22Rv1 (cell line): Measurements from ENCODE around the gene TMEM183A.

Experiments used
- H3K27ac ChIP-seq: fragments of 450-650 bp; 2 replicates; pipeline ENCODE4 v1.5.1; 2017
- ZFX ChIP-seq: fragments of 450-650 bp; IDR thresholded peaks from 2 replicates; pipeline ENCODE4 v1.6.1; 2017; ENCODE audit warnings: antibody characterized with exemption, borderline replicate concordance
- TF ChIP-seq, protein P1 (sequence below): fragments of 450-650 bp; IDR thresholded peaks from 2 replicates; pipeline ENCODE4 v1.5.1; 2017; ENCODE audit warnings: mild to moderate bottlenecking

TMEM183A gene

DNA sequence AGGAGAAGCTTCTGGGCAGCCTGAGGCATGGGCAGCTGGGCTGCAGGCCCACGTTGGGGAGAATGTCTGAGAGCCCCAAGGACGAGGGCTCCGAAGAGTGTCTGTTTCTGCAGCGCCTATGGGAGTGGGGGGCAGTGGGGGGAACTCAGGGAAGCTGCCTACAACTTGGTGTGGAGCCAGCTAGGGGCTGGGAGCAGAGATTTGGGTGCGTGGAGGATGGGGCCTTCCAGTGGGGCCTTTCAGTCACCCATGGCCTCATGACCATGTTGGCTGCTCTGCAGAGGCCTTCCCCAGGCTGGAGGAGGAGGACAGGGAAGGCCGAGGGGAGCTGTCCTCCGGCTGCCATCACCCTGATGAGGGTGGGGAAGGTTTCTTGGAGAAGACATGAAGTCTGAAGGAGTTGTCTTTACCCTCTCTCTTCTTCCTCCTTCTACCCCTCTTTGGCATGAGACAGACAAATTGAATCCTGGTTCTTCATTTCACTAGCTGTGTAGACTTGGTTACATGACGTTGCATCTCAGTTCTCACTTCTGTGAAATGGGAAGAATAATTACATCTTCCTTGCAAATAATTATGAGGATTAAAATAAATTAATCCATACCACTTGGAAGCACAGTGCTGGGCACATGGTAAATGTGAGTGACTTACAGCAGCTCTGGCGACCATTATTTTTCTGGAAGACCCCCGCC, 27.4 kb downstream of the TMEM183A start:
- H3K27ac ChIP-seq: no peak overlapping the region
- TF ChIP-seq, protein P1, sequence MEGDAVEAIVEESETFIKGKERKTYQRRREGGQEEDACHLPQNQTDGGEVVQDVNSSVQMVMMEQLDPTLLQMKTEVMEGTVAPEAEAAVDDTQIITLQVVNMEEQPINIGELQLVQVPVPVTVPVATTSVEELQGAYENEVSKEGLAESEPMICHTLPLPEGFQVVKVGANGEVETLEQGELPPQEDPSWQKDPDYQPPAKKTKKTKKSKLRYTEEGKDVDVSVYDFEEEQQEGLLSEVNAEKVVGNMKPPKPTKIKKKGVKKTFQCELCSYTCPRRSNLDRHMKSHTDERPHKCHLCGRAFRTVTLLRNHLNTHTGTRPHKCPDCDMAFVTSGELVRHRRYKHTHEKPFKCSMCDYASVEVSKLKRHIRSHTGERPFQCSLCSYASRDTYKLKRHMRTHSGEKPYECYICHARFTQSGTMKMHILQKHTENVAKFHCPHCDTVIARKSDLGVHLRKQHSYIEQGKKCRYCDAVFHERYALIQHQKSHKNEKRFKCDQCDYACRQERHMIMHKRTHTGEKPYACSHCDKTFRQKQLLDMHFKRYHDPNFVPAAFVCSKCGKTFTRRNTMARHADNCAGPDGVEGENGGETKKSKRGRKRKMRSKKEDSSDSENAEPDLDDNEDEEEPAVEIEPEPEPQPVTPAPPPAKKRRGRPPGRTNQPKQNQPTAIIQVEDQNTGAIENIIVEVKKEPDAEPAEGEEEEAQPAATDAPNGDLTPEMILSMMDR: no peak
- no peak for TF ChIP-seq ZFX

DNA sequence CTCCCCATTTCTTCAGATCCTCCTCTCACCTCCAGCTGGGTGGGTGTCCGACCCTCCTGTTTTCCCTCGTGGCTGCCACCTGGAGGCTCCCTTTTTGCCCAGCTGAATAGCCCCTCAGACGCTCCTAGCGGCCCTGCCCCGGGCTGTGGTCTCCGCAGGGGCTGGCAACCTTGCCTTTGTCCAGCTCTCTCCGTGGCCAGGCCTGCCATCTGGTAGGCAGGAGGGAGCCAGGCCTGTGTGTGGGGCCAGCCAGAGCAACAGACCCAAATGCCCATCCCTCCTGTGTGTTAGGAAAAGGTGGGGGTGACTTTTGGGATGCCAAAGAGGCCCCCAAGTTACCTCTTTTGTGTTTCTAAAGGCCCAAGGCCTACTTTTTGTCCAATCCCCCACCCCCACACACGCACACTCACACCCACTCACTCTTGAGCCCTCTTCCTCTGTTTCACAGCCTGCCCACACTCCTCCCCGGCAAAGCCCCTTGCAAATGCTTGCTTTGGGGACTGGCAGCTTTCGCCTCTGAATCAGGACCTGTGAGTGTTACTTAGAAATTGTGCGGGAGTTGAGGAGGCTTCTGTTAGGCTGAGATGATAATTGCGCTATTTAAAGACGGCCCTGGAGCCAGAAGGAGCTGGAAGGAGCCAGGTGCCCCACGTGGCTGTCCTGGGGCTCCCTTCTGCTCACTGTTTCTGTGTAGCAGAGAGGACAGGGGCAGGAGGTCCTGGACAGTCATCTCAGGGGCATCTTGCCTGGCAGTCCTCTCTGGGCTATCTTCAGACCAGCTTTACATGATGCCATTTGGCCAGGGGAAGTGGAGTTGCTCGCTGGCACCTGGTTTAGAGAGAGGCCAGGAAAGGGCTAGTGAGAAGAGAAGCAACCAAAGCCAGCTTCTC, 28.2 kb downstream of the TMEM183A start:
- no peak for TF ChIP-seq ZFX
- TF ChIP-seq, protein P1: no peak
- no peak overlapping the region for H3K27ac ChIP-seq

DNA sequence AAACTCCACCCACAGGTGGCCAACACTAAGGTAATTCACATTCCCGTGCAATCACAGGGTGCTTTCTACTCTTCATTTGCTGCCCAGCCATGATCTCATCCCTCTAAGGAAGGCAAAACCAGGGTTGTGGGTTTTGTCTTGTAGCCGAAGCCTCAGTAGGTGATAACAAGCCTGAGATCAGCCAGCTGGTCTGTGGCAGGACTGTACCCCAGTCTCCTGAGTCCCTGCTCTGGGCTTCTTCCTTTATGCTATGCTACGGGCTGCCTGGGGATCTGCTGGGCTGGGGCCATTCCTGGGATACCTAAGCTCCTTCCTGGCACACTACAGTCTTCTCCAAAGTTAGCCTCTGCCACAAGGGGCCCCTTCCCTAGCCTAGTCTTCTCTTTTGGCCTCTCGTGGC, 29.0 kb downstream of the TMEM183A start:
- H3K27ac ChIP-seq: no peak overlapping the region
- no peak for TF ChIP-seq ZFX
- TF ChIP-seq, protein P1: no peak

DNA sequence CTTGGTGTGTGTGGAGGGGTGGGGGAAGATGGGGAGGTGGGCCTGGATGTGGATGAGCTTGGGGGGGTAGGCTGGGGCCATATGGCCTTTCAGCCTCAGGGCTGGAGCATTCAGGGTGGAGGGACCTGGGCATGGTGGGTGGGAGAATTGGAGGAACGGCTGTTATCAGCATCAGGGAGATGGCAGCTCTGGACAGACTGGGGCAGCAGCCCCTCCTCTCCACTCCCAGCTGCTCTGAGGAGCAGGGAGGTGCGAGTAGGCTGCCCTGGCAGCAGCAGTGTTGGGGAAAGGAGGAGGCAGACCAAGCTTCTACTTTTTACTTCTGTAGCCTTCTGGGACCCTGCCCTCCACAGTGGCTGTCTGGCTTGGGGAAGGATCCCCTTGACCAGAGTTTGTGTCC, 29.4 kb downstream of the TMEM183A start:
- H3K27ac ChIP-seq: no peak overlapping the region

DNA sequence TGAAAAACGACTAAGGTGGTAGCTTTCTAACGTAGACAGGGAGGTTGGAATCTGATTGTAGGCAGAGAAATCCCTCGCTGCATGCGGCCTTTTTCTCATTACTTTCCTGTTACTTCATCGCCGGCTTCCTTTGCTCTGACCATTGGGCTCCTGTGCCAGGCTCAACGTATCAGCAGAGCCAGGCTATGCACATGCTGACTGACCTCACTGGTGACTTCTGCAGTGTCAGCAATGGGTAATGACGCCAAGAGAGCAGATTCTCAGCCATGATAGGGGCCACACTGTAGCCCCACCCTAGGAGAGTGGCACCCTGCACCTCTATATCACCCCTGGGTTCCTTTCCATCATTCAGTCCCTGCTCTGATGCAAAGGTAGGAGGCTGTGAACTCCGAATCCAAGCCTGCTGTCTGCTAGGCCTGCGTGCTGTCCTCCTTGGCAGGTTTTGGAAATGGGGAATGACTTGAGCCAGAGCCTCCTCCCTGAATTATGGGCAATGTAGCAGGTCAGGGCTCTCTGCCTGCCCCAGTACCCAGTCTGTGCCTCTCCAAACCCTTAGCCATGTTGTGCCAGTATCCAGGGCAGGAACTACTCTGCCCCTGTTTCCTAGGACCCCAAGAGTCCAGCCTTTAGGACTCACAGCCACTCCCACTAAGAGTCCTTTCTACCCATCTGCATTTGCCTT, 30.5 kb downstream of the TMEM183A start:
- TF ChIP-seq, protein P1: no peak
- no peak for TF ChIP-seq ZFX
- no peak overlapping the region for H3K27ac ChIP-seq

More for the DNA sequence above, 29.4 kb downstream of the TMEM183A start:
- TF ChIP-seq, protein P1: no peak
- no peak for TF ChIP-seq ZFX

DNA sequence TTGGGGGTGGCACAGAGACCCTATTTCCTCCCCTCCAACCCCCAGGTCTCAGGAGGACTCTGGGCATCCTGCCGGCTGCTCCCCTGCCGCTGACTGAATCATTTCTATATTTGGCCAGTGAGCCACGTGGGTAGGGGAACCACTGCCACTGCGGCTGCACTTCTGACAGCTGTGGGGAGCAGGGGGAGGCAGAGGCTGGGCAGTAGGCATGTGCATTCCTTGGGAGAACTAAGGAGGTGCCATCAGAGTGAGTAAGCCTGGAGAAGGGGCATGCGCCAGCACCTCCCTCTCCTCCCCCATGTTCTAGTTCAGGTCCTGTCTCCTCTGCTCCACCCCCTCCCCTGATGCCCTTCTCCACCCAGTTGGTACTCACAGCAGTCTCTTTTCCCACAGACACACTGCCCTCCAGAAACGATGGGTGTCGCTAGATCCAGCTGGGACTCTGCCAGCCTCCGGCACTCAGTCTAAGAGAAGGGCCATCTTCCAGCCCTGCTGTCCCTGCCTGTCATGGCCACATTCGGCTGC, 31.1 kb downstream of the TMEM183A start:
- no peak overlapping the region for H3K27ac ChIP-seq
- TF ChIP-seq ZFX: no peak
- TF ChIP-seq, protein P1: no peak
